Measurements from ENCODE around the gene CCDC9. TPM values are rescaled to one million over a fixed set of nuclear protein-coding genes. Genes with fewer than 3 reads are reported as not detected.
A peak's percentile ranks its signal among the peaks of the same experiment; 100 is the strongest.

Gene CCDC9
- total and polyA plus RNA-seq, 2 of the 13 experiments (the other 11 are each of a cell fraction or from before 2014, with no cell fraction given): 2.9 to 6.3 TPM

DNA sequence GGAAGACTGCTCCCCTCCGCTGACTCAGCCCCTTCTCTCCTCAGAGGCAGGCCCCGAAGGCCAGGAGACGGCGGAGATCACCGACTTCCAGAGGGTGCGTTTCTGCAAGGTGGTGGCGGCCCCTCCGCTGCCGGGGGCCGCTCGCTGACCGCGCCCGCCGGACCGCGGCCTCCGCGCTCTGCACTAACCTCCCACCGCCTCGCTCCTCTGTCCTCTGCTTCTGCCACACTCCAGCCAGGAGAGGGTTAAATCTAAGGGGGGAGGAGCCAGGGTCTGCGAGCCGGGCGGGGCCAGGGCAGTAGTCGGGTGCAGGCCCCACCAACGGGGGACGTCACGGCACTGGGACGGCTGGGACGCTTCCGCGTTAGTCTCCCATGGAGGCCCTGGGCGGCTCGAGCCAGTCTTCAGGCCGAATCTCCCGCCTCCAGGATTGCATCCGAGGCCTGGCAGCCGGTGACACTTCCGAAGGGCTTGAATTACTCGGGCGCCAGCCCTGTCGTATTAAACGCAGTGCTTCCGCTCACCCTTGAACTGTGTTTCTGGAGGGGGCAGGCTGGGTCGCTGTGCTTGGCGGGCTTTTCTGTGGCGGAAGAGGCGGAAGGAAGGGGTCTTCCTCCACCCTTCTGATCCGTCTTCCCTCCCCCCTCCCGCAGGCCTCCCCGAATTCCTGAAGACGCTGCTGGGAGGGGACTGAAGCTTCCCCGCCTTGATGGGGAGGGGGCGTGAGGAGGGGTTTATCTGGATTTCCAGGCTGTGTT lies 17.2 kb downstream of the CCDC9 start (continued):
- TF ChIP-seq, protein P1, sequence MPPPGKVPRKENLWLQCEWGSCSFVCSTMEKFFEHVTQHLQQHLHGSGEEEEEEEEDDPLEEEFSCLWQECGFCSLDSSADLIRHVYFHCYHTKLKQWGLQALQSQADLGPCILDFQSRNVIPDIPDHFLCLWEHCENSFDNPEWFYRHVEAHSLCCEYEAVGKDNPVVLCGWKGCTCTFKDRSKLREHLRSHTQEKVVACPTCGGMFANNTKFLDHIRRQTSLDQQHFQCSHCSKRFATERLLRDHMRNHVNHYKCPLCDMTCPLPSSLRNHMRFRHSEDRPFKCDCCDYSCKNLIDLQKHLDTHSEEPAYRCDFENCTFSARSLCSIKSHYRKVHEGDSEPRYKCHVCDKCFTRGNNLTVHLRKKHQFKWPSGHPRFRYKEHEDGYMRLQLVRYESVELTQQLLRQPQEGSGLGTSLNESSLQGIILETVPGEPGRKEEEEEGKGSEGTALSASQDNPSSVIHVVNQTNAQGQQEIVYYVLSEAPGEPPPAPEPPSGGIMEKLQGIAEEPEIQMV (CRISPR knock-in tag; IDR thresholded peaks at IDR 0.05; ENCODE audit: low read depth): no peak
- TF ChIP-seq DPF2 (CRISPR knock-in tag; IDR thresholded peaks at IDR 0.05; ENCODE audit: borderline replicate concordance, low read depth): no peak
- peak; percentile 65 for TF ChIP-seq DMAP1 (CRISPR knock-in tag; IDR thresholded peaks at IDR 0.05)
- 0 out of 2 replicates have a peak, but pooled peaks have one; percentile 25 for TF ChIP-seq ZNF589 (CRISPR knock-in tag; conservative IDR thresholded peaks at IDR 0.05)
- TF ChIP-seq, protein P2, sequence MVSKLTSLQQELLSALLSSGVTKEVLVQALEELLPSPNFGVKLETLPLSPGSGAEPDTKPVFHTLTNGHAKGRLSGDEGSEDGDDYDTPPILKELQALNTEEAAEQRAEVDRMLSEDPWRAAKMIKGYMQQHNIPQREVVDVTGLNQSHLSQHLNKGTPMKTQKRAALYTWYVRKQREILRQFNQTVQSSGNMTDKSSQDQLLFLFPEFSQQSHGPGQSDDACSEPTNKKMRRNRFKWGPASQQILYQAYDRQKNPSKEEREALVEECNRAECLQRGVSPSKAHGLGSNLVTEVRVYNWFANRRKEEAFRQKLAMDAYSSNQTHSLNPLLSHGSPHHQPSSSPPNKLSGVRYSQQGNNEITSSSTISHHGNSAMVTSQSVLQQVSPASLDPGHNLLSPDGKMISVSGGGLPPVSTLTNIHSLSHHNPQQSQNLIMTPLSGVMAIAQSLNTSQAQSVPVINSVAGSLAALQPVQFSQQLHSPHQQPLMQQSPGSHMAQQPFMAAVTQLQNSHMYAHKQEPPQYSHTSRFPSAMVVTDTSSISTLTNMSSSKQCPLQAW (CRISPR knock-in tag; IDR thresholded peaks at IDR 0.05): no peak; the same call in 1 of the 2 replicates
- TF ChIP-seq DR1 (CRISPR knock-in tag; IDR thresholded peaks at IDR 0.05): peak; percentile 59; the same call in 1 of the 2 replicates
- peak; percentile 71; the same call in 1 of the 2 replicates for TF ChIP-seq ZNF768 (CRISPR knock-in tag; IDR thresholded peaks at IDR 0.05)
- no peak for TF ChIP-seq ZNF562 (CRISPR knock-in tag; IDR thresholded peaks at IDR 0.05; ENCODE audit: borderline replicate concordance)
- TF ChIP-seq KAT8 (CRISPR knock-in tag; IDR thresholded peaks at IDR 0.05): peak; percentile 78
- TF ChIP-seq ZFP36 (IDR thresholded peaks at IDR 0.05; ENCODE audit: borderline replicate concordance, low read depth, low read length, partially characterized antibody): no peak
- TF ChIP-seq RORA (CRISPR knock-in tag; IDR thresholded peaks at IDR 0.05): no peak
- TF ChIP-seq ZNF788 (CRISPR knock-in tag; IDR thresholded peaks at IDR 0.05; ENCODE audit: borderline replicate concordance): peak; percentile 69; the same call in 1 of the 2 replicates
- TF ChIP-seq NFIC (IDR thresholded peaks at IDR 0.05; ENCODE audit: low read length): no peak
- 0 out of 2 replicates have a peak, but pooled peaks have one; percentile 23 for TF ChIP-seq ZBTB38 (CRISPR knock-in tag; IDR thresholded peaks at IDR 0.05)
- TF ChIP-seq, protein P3, sequence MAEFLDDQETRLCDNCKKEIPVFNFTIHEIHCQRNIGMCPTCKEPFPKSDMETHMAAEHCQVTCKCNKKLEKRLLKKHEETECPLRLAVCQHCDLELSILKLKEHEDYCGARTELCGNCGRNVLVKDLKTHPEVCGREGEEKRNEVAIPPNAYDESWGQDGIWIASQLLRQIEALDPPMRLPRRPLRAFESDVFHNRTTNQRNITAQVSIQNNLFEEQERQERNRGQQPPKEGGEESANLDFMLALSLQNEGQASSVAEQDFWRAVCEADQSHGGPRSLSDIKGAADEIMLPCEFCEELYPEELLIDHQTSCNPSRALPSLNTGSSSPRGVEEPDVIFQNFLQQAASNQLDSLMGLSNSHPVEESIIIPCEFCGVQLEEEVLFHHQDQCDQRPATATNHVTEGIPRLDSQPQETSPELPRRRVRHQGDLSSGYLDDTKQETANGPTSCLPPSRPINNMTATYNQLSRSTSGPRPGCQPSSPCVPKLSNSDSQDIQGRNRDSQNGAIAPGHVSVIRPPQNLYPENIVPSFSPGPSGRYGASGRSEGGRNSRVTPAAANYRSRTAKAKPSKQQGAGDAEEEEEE (CRISPR knock-in tag; IDR thresholded peaks at IDR 0.05; ENCODE audit: borderline replicate concordance): no peak
- TF ChIP-seq MED1 (CRISPR knock-in tag; IDR thresholded peaks at IDR 0.05): peak; percentile 65
- TF ChIP-seq RBM39 (IDR thresholded peaks at IDR 0.05; ENCODE audit: low read depth, low read length, poor library complexity, severe bottlenecking): peak; percentile 16
- peak; percentile 72; the same call in 1 of the 2 replicates for TF ChIP-seq MAZ (IDR thresholded peaks at IDR 0.05; ENCODE audit: borderline replicate concordance, low read depth, low read length)
- TF ChIP-seq MAZ (CRISPR knock-in tag; IDR thresholded peaks at IDR 0.05; ENCODE audit: low read depth): peak; percentile 91
- peak; percentile 70; the same call in 1 of the 2 replicates for TF ChIP-seq ZIK1 (CRISPR knock-in tag; IDR thresholded peaks at IDR 0.05; ENCODE audit: borderline replicate concordance, low read depth)
- no peak; the same call in 1 of the 2 replicates for TF ChIP-seq PITX1 (CRISPR knock-in tag; IDR thresholded peaks at IDR 0.05)
- TF ChIP-seq, protein P4, sequence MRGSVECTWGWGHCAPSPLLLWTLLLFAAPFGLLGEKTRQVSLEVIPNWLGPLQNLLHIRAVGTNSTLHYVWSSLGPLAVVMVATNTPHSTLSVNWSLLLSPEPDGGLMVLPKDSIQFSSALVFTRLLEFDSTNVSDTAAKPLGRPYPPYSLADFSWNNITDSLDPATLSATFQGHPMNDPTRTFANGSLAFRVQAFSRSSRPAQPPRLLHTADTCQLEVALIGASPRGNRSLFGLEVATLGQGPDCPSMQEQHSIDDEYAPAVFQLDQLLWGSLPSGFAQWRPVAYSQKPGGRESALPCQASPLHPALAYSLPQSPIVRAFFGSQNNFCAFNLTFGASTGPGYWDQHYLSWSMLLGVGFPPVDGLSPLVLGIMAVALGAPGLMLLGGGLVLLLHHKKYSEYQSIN (CRISPR knock-in tag; IDR thresholded peaks at IDR 0.05; ENCODE audit: borderline replicate concordance): no peak
- TF ChIP-seq HOXD1 (CRISPR knock-in tag; IDR thresholded peaks at IDR 0.05): 0 out of 2 replicates have a peak, but pooled peaks have one; percentile 18
